Ovary (tissue), 3 donors: ENCODE measurements around the gene PRKACB.

Experiments used
- POLR2A ChIP-seq: fragments of 450-650 bp; IDR thresholded peaks from one replicate; pipeline ENCODE4 v1.6.1; 2017; ENCODE audit warnings: antibody characterized with exemption, mild to moderate bottlenecking, moderate library complexity
- TF ChIP-seq, protein P1 (sequence below), 3 donors: fragments of 450-650 bp in 2 of 3; fragments of 200-600 bp in 1 of 3; IDR thresholded peaks; one replicate each; pipeline versions ENCODE4 v1.5.1 to v1.8.0; 2016 to 2022; ENCODE audit warnings: antibody characterized with exemption in 3 of 3, mild to moderate bottlenecking in 1 of 3
- donor health status: DM: no; HTN: no; CAD: no.

DNA sequence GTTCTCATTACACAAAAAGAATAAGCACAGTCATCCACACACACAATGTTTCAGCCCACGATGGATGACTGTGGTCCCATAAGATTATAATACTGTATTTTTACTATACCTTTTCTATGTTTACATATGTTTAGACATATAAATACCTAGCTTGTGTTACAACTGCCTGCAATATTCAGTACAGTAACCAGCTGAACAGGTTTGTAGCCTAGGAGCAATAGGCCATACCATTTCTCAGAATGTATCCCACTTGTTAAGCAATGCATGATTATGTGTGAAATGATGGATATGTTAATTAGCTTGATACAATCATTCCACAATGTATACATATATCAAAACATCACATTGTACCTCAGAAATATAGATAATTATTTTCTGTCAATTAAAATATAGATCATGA, 124.3 kb downstream of the PRKACB start:
- no peak for TF ChIP-seq POLR2A
- TF ChIP-seq, protein P1, sequence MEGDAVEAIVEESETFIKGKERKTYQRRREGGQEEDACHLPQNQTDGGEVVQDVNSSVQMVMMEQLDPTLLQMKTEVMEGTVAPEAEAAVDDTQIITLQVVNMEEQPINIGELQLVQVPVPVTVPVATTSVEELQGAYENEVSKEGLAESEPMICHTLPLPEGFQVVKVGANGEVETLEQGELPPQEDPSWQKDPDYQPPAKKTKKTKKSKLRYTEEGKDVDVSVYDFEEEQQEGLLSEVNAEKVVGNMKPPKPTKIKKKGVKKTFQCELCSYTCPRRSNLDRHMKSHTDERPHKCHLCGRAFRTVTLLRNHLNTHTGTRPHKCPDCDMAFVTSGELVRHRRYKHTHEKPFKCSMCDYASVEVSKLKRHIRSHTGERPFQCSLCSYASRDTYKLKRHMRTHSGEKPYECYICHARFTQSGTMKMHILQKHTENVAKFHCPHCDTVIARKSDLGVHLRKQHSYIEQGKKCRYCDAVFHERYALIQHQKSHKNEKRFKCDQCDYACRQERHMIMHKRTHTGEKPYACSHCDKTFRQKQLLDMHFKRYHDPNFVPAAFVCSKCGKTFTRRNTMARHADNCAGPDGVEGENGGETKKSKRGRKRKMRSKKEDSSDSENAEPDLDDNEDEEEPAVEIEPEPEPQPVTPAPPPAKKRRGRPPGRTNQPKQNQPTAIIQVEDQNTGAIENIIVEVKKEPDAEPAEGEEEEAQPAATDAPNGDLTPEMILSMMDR (IDR thresholded peaks at IDR 0.05) = no peak
